ENCODE results near the gene ZNF684.
"Not testable (repeated sequence)": the region's sequence is repeated elsewhere in the genome, so short reads cannot be mapped to it uniquely, and the experiment has no call there.

The ZNF684 gene

DNA sequence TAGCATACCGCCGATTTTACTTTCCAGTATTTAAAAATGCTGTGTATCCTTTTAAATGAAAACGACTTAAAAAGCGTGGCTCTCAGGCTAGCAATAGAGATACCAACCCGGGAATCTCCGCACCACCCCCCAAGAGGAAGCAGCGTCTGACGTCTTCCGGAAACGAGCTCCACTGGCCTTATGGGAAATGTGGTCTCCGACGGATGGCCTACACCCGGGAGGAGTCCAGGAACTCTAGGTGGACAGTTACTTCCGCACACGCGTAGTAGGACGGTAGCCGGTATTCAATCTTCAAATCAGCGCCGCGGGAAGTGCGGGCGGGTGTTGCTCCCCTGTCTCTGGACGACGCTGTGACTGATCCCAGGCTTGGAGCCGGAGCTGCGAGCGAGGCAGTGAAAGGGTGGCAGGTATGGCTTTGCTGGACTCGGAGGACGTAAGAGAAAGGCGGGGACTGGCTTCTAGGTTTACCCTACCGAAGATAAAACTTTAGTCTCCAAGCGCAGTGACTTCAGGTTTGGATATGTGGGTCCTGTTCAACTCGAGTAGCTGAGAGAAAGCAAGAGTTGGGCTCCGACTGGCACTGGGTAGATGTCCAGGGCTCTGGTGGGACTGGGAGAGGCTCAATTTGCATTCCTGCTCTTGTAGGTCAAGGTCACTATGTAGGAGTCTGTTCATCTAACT, at the start of gene ZNF684:
TSS of gene ZNF684 (plus strand) at position 257 of the 681 bp plus-strand sequence. CDS start 1,530 bp downstream, outside the sequence.
- DNase-seq (ENCODE audit: low spot score): peak; percentile 91
- TF ChIP-seq, protein P1, sequence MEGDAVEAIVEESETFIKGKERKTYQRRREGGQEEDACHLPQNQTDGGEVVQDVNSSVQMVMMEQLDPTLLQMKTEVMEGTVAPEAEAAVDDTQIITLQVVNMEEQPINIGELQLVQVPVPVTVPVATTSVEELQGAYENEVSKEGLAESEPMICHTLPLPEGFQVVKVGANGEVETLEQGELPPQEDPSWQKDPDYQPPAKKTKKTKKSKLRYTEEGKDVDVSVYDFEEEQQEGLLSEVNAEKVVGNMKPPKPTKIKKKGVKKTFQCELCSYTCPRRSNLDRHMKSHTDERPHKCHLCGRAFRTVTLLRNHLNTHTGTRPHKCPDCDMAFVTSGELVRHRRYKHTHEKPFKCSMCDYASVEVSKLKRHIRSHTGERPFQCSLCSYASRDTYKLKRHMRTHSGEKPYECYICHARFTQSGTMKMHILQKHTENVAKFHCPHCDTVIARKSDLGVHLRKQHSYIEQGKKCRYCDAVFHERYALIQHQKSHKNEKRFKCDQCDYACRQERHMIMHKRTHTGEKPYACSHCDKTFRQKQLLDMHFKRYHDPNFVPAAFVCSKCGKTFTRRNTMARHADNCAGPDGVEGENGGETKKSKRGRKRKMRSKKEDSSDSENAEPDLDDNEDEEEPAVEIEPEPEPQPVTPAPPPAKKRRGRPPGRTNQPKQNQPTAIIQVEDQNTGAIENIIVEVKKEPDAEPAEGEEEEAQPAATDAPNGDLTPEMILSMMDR (IDR thresholded peaks at IDR 0.05; ENCODE audit: extremely low read depth, missing control alignments): no peak

DNA sequence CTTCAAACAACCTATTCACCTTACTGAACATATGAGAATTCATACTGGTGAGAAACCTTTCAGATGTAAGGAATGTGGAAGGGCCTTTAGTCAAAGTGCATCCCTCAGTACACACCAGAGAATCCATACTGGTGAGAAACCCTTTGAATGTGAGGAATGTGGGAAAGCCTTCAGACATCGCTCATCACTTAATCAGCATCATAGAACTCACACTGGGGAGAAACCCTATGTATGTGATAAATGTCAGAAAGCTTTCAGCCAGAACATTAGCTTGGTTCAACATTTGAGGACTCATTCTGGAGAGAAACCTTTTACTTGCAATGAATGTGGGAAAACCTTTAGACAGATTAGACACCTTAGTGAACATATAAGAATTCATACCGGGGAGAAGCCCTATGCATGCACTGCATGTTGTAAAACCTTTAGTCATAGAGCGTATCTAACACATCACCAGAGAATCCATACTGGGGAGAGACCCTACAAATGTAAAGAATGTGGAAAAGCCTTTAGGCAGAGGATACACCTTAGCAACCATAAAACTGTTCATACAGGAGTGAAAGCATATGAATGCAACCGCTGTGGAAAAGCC, 36.0 kb upstream of the ZNF684 start:
- no peak for DNase-seq (ENCODE audit: low spot score)
- TF ChIP-seq, protein P1 (IDR thresholded peaks at IDR 0.05; ENCODE audit: extremely low read depth, missing control alignments): no peak

DNA sequence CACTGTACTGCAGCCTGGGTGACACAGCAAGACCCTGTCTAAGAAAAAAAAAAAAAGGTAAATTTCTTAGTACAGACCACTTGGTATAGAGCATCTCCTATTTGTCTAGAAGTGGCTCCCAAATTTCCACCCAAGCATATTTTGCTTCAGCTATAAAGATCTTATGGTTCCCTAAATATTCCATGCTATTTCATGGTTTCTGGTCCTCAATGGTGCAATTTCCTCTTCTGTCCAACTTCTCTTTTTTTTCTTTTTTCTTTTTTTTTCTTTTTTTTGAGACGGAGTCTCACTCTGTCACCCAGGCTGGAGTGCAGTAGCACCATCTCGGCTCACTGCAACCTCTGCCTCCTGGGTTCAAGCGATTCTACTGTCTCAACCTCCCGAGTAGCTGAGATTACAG, 28.8 kb upstream of the ZNF684 start:
- DNase-seq (ENCODE audit: low spot score): not testable (repeated sequence)

DNA sequence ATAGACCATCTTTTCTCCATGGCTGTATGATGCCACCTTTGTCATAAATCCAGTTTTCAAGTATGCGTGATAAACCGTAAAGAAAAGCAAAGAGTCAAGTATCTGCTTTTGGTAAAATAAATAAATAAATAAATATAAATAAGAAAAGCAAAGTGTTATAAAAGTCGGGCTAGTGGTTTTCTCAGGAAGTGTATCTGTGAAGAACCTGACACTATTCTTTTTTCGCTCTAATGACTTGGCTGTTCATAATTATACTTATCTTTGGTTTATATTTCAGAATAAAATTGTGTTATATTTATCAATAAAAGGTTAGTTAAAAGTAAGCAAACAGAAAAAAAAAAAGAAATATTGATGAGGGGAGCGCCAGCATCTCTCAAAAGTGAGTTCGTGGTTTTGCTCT, 23.5 kb upstream of the ZNF684 start:
- no peak for DNase-seq (ENCODE audit: low spot score)
- TF ChIP-seq, protein P1 (IDR thresholded peaks at IDR 0.05; ENCODE audit: extremely low read depth, missing control alignments): no peak

DNA sequence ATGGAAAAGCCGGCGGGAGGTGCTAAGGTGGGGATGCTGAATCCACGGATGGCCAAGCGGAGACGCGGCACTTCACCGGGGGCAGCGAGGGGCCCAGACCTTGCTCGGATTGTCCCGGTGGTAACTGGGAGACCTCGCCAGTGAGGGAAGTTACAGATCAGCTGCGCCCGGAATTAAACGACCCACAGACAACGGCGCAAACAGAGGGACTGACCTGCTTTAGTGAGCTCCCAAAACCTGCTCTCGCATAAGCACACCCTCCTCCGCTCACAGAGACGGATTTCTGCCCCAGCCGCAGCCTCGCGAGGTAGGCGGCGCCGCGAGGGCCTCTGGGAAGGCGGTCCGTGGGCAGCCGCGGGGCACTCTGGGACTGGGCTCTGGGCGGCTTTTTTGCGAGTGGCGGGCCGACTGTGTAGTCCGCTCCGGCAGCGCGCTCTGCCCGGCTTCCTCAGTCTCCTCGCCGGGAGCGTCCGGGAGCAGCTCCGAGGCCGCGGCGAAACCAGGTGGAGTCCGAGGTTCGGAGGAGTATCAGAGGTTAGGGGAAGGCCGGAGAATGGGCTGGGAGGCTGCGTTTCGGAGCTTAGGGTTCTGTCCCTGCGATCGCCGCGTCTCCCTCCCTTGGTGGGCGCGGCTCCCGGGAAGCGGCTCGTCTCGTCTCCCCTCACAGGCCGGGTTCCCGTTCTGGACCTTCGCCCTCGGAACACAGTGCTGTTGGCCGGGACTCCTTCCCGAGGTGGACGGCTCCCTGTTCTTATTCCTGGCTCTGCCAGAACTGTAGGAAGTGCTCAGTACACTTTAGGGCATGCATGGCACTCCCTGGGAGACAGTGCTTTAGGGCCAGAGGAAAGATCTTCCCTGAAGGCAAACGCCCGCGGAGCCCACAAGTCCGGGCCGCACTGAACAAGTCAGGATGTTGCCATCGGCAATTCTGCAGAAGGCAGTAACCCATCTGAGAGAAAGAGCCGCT, 22.8 kb upstream of the ZNF684 start, which contains the start of gene EXO5:
TSS of gene EXO5 (plus strand) at position 393 of the 967 bp plus-strand sequence. CDS start 5,778 bp downstream, outside the sequence.
- peak; percentile 83 for DNase-seq (ENCODE audit: low spot score)
- TF ChIP-seq, protein P1 (IDR thresholded peaks at IDR 0.05; ENCODE audit: extremely low read depth, missing control alignments): no peak

DNA sequence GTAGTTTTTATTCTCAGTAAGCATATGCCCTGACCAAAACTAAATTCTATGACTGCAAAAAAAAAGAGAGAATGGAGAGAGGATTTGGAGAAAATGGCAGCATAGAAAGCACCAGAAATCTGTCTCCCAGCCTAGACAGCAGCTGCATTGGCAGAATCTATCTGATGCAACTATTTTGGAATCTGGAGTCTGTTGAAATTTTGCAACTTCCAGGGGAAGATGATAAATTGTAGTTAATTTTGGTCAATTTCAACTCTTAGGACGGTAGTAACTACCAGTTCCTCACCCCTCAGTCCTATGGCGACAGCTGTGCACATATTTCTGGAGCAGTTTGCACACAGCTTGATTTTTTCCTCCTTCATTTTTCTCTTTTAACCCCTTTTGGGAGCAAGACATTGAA, 11.9 kb upstream of the ZNF684 start:
- TF ChIP-seq, protein P1 (IDR thresholded peaks at IDR 0.05; ENCODE audit: extremely low read depth, missing control alignments): no peak
- DNase-seq (ENCODE audit: low spot score): no peak

DNA sequence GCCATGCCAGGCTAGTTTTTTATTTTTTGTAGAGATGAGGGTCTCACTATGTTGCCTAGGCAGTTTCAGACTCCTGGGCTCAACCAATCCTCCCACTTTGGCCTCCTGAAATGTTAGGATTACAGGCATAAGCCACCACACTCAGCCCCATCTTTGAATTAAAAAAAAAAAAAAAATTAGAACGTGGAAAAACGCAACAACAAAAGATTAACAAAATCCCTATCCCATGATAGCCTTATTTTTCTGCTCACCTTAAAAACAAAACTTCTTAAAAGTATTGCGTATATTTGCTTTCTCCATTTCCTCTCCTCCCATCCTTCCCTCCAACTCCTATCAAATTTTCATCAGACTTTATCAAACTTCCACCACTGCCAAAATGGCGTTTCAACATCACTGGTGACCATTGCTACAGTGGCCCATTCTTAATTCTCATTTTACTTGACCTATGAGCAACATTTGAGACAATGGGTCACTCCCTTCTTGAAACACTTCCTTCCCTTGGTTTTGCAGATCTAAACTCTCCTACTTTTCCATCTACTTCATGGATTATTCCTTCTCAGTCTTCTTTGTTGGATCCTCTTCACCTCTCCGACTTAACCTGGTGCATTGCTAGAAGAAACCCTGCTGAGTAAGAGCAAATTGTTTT, 579 bp upstream of the ZNF684 start:
- TF ChIP-seq, protein P1 (IDR thresholded peaks at IDR 0.05; ENCODE audit: extremely low read depth, missing control alignments): no peak
- no peak for DNase-seq (ENCODE audit: low spot score)
